Activated CD8-positive, alpha-beta memory T cell treated with anti-CD3 and anti-CD28 coated beads, Interleukin-2, amount 50 U/mL, for 1 hour (primary cell): ENCODE results near the gene COL6A6.

Experiments
- DNase-seq: peaks from one replicate; pipeline ENCODE4 v3.0.0-alpha.2; 2020; ENCODE audit errors: extremely low read depth

The COL6A6 gene, protein sequence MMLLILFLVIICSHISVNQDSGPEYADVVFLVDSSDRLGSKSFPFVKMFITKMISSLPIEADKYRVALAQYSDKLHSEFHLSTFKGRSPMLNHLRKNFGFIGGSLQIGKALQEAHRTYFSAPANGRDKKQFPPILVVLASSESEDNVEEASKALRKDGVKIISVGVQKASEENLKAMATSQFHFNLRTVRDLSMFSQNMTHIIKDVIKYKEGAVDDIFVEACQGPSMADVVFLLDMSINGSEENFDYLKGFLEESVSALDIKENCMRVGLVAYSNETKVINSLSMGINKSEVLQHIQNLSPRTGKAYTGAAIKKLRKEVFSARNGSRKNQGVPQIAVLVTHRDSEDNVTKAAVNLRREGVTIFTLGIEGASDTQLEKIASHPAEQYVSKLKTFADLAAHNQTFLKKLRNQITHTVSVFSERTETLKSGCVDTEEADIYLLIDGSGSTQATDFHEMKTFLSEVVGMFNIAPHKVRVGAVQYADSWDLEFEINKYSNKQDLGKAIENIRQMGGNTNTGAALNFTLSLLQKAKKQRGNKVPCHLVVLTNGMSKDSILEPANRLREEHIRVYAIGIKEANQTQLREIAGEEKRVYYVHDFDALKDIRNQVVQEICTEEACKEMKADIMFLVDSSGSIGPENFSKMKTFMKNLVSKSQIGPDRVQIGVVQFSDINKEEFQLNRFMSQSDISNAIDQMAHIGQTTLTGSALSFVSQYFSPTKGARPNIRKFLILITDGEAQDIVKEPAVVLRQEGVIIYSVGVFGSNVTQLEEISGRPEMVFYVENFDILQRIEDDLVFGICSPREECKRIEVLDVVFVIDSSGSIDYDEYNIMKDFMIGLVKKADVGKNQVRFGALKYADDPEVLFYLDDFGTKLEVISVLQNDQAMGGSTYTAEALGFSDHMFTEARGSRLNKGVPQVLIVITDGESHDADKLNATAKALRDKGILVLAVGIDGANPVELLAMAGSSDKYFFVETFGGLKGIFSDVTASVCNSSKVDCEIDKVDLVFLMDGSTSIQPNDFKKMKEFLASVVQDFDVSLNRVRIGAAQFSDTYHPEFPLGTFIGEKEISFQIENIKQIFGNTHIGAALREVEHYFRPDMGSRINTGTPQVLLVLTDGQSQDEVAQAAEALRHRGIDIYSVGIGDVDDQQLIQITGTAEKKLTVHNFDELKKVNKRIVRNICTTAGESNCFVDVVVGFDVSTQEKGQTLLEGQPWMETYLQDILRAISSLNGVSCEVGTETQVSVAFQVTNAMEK (N-terminal part only)

DNA sequence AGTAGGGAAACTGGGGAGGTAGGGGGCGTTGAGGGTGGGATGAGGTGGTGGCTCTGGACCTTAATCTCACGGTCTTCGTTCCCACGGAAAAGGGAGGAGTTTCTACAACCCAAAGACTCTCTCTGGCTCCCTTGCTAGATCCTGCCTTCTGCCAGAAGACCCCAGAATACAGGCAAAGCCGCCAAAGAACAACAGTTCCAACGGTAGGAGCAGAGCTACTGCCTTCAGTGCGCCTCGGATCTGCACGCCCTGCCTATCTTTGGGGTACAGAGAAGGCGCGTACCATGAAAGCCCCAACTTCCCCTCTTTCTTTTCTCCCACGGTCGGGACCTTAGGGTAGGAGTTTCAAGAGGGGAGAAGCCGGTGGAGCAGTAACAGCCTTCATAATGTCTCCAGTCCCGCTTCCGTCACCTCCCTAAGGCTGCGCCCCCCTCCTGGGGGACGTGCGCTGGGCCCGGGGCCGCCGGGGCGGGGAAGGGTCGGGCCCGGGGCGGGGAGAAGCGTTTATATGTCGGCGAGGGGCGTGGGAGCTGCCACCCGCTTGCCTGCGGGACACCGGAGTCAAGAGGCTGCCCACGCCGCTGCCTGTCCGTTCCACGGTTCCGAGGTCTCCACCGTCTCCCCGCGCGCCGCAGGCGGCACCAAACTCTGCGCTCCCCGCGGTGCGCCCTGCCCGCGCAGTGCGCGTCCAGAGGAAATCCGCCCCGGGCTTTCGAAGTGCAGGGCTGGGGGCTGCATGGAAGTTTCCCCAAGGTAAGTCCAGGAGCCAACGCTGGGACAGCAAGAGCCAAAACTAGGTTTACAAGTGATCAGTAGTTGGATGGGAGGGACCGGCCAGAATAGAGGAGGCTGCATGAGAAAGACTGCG, at the start of gene COL6A6:
TSS of gene COL6A6 (plus strand) at position 533 of the 868 bp plus-strand sequence. CDS start 43,188 bp downstream, outside the sequence.
- DNase-seq, result no peak

DNA sequence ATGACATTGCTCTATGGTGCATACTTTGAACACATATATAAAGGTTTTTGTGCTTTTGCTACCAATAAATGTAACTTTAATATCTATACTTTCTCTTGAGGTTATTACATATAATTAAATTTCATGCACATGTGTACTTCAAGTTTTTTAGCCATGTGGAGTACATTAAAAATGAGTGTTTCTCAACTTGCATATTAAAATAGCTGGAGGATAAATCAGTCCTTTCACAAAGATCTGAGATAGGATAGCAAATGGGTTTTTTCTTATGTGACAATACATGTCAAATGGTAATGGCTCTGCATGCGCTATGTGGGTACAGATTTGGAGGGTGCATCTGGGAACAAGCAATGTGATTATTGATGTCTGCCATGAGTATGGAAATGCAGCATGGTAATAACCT, 48.7 kb upstream of the COL6A6 start:
- DNase-seq, result no peak

DNA sequence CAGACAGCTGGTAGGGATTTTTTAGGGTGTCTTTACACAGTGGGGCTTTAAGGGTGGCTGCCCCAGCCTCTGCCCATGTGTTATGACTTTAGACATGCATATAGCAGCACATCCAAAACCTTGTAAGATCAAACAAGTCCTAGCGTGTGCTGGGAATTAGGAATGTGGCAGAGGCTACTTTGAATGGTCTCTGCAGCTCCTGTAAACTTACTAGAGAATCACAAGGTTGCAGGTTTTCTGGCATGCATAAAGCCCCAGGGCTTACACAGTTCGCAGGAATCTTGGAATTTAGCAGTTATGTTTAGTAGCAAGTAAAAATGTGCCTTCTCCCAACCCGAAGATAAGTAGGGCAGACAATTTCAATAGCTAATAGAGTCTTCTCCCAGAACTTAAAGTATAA, 46.9 kb upstream of the COL6A6 start:
- DNase-seq, result no peak

DNA sequence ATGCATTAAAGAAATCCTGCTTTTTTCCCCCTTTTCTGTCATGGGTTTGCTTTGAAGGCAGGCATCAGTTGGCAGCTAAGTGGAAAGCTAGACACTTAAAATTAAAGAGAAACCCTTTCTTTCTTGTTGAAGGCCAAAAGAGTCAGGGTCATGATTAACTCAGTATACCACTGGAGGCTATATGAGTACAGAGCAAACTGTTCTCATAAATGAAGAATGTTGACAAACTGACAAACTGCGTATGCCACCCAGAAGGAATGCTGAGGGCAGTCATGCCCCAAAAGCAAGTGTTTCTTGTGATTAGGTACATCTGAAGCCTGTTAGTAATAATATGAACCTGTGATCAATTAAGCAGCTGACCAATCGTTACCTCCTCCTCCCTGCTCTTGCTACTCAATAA, 43.6 kb upstream of the COL6A6 start:
- DNase-seq, result no peak

DNA sequence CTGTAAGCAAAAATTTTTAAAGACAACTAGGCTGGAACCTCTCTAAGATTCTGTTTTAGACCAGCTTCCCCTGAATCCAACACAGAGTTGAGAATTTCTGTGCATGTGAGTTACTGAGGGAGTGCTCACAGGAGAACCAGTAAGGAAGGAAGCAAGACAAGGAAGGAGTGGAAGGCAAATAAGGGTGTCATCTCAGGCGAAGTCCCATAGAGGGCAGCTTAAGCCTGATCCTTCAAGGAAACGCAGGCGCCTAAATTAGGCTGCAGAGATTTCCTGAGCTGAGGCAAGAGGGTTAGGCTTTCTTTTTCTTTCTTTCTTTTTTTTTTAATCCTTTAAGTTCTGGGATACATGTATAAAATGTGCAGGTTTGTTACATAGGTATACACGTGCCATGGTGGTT, 36.2 kb upstream of the COL6A6 start:
- DNase-seq, result no peak

DNA sequence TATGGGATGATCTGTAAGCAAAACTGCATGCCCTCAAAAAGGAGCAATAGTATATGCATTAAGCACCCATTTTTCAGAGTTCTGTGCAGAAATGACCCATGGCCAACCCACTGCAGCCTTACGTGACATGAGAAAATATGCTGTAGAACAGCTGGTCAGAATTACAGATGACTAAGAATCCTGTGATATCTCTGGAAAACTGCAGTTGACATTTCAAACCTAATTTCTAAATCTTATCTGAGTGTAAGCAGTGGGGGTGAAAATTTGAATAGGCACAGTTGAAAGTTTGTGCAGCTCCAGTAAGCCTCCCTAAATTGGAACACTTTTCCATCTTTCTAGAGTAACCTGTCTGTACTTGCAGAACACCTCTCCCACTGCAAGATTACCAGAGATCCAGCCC, 28.7 kb upstream of the COL6A6 start:
- DNase-seq, result no peak

DNA sequence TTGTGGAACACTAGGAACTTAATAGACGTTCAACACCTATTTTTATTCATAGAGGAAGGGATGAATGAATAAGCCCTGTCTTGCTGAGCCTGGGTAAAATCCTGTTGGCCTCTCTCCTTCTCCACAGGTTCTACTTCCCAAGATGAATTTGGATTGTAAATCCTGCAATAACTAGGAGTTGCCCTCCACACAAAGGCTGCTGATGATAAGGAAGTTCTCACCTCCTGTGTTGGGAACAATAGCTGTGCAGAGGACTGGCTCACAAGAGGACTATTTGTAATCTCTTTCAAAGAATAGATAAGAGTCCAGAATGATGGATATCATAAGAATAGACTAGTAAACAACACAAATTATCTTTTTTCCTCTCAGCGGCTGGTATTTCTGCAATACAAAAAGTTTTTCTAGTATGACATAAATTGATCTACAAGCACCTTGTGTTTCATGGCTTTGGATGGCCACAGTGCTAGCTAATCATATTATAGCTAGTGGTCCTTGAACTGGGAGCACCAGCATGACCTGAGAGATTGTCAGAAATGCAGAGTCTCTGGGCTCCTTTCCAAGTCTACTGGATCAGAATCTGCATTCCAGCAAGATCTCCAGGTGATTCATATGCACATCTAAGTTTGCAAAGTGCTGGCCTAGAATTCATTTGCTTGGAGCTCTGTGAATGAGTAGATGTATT, 28.1 kb upstream of the COL6A6 start:
- DNase-seq, result no peak

DNA sequence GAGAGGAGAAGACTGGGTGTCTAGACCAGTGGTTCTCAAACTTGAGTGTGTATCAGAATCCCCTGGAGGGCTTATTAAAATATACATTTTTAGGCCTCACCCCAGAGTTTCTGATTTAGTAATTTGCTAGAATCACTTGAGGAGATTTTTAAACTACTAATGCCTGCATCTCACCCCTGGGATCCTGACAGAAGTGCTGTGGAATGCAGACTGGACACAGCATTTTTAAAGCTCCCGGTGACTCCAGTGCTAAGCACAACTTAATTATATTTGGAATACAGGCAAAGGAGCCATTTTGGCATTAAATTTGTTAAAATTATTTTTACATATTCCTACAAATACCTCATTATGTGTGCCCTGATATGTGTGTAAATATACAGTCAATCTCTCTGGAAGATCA, 26.7 kb upstream of the COL6A6 start:
- DNase-seq, result no peak

DNA sequence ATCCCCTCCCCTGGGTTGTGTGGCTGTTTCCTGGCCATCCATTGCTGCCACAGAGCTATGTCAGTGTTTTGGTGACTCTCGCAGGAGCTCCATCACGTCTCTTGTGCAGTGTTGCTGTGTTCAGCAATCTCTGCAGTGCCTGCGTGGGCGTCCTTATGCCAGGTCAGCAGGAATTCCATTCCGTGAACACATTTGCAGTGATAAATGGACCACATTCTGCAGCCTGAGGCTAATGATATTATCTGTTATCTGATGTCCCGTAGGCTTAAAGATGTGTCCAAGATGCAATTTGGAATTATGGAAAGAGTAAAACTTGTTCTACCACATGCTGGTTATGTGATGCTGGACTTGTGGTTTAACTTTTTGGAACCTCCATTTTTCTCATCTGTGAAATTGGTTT, 25.5 kb upstream of the COL6A6 start:
- no peak for DNase-seq

DNA sequence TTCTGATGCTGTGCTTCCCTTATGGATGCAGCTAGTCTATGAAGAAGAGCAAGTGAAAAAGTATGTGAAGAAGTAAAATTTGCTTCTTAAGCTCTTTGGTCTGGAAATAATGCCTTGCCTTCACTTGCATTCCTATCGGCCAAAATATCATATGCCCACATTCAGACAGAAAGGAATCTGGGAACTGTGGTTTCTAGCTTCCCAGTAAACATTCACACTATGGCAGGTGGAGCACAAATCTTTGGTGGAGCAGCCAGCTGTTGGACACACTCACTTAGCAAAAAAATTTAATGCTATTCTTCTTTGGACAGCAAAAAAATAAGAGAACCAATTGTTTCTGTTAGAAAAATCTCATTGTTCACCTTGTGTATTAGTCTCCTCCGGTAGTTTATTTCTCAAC, 12.3 kb upstream of the COL6A6 start:
- DNase-seq, result no peak

DNA sequence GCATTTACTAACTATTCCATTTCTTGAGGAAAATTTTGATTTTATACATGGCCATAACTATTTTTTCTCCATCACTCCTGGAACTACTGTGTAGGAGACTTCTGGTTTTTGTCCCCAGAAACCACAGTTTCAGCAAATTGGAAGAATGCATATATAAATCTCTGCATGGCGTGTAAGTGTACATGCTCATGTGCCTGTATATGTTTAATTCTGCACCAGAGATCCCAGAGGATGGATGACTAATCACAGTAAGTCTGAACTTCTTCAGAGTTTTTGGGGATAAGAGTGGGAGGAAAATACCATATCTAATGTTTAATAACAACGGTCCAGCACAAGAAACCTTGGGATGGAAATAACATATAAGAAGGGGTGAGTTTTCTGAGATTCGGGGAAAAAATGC, 10.9 kb upstream of the COL6A6 start:
- no peak for DNase-seq

DNA sequence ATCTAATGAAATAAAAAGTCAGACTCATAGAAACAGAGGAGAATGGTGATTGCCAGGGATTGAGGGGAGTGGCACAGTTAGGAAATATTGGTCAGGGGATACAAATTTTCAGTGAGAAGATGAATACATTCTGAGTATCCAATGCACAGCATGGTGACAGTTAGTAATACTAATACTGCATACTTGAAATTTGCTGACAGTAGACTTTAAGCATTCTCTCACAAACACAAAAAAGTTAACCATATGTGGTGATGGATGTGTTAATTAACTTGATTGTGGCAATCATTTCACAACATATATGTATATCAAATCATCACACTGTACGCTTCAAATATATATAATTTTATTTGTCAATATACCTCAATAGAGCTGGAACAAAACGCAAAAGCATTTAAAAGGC, 9.2 kb upstream of the COL6A6 start:
- no peak for DNase-seq

DNA sequence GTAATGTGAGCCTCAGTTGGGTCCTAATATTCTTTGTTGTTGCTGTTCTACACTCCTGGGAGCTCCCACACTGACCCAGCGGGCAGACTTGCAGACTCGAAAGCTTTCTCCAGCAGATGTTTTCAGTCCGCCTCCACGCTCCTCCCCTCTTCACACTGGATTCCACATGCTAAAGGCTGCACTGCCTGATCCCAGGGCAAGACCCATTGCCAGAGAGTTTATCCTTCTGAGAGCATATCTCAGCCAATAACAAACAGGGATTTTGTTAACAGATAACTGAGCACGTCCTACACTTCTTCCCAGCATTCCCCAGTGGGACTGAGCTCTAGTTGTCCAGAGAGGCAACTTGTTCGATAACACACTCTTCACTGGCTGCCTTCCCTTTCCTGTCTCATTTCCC, 8.0 kb upstream of the COL6A6 start:
- no peak for DNase-seq

DNA sequence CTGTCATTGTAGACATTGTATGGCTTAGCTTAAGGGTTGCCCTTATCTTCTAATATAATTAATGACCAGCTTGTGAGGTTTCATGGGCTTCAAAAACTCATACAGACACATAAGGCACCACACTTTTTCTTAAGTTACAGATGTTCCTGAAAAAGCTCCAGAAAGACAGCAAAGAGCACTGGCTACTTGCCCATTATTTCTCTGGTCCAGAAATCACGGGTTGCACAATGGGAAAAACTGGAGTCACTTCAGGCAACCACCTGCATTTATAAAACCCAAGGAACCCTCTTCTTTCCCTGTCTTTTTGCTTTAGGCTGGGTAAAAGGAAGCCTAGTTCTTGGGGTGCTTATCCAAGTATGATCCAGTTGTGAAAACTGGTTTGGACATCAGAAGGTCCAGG, 2.3 kb upstream of the COL6A6 start:
- DNase-seq, result no peak

DNA sequence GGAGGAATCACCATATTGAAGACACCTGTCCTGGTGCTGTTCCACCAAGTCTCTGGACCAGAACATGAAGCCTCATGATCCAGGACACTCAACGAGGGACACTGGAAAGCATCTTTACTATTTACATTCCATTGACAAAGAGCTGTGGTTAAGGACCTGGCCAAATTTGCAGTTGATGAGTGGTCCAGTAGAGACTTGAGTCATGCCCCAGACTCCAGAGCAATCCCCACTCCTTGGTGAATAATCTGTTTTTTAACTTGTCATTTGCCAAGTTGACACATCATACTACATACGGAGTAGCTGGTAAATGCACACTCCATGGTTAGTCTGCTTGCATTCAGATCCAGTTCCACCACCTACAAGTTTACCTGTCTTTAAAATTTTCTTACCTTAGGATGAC, 1.2 kb upstream of the COL6A6 start:
- no peak for DNase-seq

DNA sequence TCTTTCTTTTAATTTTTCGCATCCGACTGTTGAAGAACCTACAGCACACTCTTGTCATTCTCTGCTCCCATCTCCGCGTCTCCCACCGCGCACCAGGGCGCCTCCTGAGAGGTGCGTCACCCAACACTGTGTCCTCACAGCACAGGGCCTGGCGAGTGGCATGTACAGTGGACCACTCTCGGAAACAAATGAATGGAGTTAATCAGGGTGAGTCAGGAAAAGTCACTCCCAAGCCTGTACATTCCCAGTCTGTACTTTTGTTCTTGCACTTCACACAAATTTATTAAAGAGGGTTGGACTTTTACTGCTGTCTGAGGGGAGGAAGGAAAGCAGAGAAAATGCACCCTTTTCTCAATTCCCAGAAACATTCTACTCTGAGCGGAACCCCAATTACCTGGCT, 625 bp downstream of the COL6A6 start:
- DNase-seq, result no peak

DNA sequence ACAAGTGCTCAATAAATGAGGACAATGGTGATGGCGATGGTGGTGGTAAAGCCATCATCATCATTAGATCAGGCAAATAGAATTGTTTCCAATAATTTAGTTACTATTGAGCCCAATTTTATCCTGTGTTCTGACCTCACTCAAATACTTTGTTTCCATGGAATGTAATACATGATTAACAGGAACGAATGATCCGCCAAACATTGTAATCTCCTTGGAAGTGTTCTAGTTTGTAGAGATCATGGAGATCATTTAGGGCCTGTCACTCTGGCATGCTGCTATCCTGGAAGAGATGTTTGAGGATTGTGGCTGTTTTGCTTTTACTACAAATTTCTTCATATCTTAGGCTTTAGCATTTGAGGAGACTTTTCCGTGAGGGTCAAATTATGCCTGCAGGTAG, 2.8 kb downstream of the COL6A6 start:
- no peak for DNase-seq

DNA sequence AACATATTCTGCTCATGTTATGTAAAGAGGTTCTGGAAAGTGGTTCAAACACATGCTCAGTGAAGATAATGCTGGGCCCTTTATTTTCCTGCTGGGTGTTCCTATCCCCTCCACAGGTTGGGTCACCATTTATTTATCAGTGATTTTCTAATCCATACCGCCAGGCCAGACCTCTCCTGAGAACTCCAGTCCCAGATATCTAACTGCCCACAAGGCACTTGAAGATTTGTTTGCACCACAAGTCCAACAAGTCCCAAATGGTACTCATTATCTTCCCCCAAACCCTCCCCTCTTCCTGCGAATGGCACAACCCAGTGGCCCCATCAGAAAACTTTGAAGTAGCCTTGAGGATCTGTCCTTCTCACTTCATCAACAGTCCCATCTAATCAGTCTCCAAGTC, 5.4 kb downstream of the COL6A6 start:
- no peak for DNase-seq

DNA sequence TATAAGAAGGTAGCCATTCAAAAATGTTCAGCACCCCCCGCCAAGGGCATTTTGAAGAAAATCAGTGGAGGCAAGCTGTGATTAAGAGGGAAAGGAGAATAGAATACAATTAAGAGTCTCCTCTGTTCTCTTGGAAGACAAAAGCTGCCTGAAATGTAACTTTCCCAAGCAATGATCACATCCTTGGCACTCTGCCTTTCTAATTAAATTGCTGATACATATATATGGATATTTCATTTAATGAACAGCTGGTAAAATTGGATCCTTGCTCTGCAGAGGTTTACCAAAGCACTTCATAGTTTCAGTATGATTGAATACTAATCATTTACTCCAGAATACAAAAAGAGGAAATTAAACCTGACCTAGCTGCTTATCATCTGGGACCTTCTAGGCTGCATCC, 10.4 kb downstream of the COL6A6 start:
- no peak for DNase-seq

DNA sequence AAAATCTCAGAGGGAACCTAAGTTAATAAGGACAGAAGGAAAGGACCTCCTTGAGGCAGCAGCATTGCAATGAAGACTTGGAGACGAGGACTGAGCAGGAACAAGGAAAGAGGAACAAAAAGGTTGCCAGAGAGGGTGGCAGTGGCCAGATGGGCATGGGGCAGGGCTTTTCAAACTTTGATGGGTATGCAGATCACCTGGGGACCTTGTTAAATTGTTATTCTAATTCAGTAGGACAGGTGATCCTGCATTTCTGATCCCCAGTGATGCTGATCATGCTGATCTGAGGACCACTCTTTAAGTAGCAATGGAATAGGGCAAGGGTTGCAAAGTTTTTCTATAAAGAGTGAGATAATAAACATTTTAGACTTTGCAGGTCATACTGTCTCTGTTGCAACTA, 11.1 kb downstream of the COL6A6 start:
- no peak for DNase-seq
